Measurements from ENCODE around the gene DNAJC5. TPM values are rescaled to one million over a fixed set of nuclear protein-coding genes. Genes with fewer than 3 reads are reported as not detected.

Gene DNAJC5
- total RNA-seq, 1 experiment from 2014 or later, result 59.5 TPM

DNA sequence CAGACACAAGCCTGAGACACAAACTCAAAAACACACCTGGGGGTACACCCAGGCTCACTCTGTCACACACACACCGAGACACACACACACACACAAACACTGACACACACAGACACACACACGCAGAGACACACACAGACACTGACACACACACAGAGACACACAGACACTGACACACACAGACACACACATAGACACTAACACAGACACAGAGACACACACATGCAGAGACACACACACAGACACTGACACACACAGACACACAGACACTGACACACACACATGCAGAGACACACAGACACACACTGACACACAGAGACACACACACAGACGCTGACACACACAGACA, 48.1 kb upstream of the DNAJC5 start:
- no peaks in the 10 kb centered on the region for H3K27me3 ChIP-seq (ENCODE audit: control insufficient read depth, insufficient read depth, low read length)
- ChIA-PET POLR2A (no interaction called here), CTCF (interaction anchor here (1.4 kb wide), 1 partner anchor 18 kb away, joined by 3 read pairs; the partner anchor contains the start of gene TPD52L2)
- no TSS peak for BruUV-seq (replicated peaks)
- no peaks in the 10 kb centered on the region for H3K9me3 ChIP-seq (ENCODE audit: control insufficient read depth, insufficient read depth, low read depth, low read length)
- no peak overlapping the region; a peak in 1 of 4 replicates for H3K4me3 ChIP-seq (ENCODE audit: low read depth in 2 of 2, low read length in 2 of 2)
- intact Hi-C loops (cut with micrococcal nuclease; ENCODE audit: unreplicated experiment) (no loop called here), in situ Hi-C loops (cut with HindIII; ENCODE audit: low pct_unique_long_range_greater_than_20kb, low sequenced_read_pairs) (no loop called here)
- no peaks in the 10 kb centered on the region for H3K36me3 ChIP-seq (ENCODE audit: control insufficient read depth, insufficient read depth, low read length)
- peak overlapping the region; percentile 58 for H3K27ac ChIP-seq (ENCODE audit: low read length)
- DNase-seq (ENCODE audit: low read depth, low spot score) (no peak), ATAC-seq (no peak)
- no peak for TF ChIP-seq SIN3A (IDR thresholded peaks at IDR 0.05; ENCODE audit: borderline replicate concordance, insufficient read depth, low read depth, low read length)
- peaks cover 36% of the 10 kb centered on the region for H3K4me1 ChIP-seq (ENCODE audit: control insufficient read depth, insufficient read depth, low read length)

GRCh38 chr20:63847237-63848002, 47.5 kb upstream of the DNAJC5 start:
- Histone ChIP-seq H3K4me1 (ENCODE audit: control insufficient read depth, insufficient read depth, low read length) (peaks cover 36% of the 10 kb centered on the region), H3K27me3 (ENCODE audit: control insufficient read depth, insufficient read depth, low read length) (no peaks in the 10 kb centered on the region), H3K27ac (ENCODE audit: low read length) (peak overlapping the region; percentile 58), H3K4me3 (ENCODE audit: low read depth in 2 of 2, low read length in 2 of 2) (no peak overlapping the region; a peak in 1 of 4 replicates), H3K36me3 (ENCODE audit: control insufficient read depth, insufficient read depth, low read length) (no peaks in the 10 kb centered on the region), H3K9me3 (ENCODE audit: control insufficient read depth, insufficient read depth, low read depth, low read length) (no peaks in the 10 kb centered on the region)
- CTCF ChIA-PET, result interaction anchor here (1.4 kb wide), 1 partner anchor 18 kb away, joined by 3 read pairs; the partner anchor contains the start of gene TPD52L2
- no peak for DNase-seq (ENCODE audit: low read depth, low spot score)
- intact Hi-C loops (cut with micrococcal nuclease; ENCODE audit: unreplicated experiment) (no loop called here), in situ Hi-C loops (cut with HindIII; ENCODE audit: low pct_unique_long_range_greater_than_20kb, low sequenced_read_pairs) (no loop called here)
- POLR2A ChIA-PET, result no interaction called here
- TF ChIP-seq SIN3A (IDR thresholded peaks at IDR 0.05; ENCODE audit: borderline replicate concordance, insufficient read depth, low read depth, low read length), result no peak
- TF ChIP-seq POLR2AphosphoS5 (IDR thresholded peaks at IDR 0.05; ENCODE audit: low read depth, low read length), result no peak
- TF ChIP-seq TCF7L2 (IDR thresholded peaks at IDR 0.05; ENCODE audit: low read depth, low read length), result no peak
- TF ChIP-seq, protein P1, sequence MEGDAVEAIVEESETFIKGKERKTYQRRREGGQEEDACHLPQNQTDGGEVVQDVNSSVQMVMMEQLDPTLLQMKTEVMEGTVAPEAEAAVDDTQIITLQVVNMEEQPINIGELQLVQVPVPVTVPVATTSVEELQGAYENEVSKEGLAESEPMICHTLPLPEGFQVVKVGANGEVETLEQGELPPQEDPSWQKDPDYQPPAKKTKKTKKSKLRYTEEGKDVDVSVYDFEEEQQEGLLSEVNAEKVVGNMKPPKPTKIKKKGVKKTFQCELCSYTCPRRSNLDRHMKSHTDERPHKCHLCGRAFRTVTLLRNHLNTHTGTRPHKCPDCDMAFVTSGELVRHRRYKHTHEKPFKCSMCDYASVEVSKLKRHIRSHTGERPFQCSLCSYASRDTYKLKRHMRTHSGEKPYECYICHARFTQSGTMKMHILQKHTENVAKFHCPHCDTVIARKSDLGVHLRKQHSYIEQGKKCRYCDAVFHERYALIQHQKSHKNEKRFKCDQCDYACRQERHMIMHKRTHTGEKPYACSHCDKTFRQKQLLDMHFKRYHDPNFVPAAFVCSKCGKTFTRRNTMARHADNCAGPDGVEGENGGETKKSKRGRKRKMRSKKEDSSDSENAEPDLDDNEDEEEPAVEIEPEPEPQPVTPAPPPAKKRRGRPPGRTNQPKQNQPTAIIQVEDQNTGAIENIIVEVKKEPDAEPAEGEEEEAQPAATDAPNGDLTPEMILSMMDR (IDR thresholded peaks at IDR 0.05), result no peak
- no peak for TF ChIP-seq REST (IDR thresholded peaks at IDR 0.05; ENCODE audit: insufficient read depth in 1 of 2, low read depth in 2 of 2, low read length in 1 of 2)
- BruUV-seq (replicated peaks), result no TSS peak
- ATAC-seq, result peak; percentile 4; the same call in 1 of the 2 replicates

Measured in Panc1 (cell line).